Ishikawa (cell line): Measurements from ENCODE around the gene MNT.

Experiments used
- CEBPB ChIP-seq: IDR thresholded peaks from 2 replicates; pipeline ENCODE4 v1.6.1; 2012
- EP300 ChIP-seq: IDR thresholded peaks from 2 replicates; pipeline ENCODE4 v1.6.1; 2012; ENCODE audit warnings: borderline replicate concordance
- TAF1 ChIP-seq: IDR thresholded peaks from 2 replicates; pipeline ENCODE4 v1.6.1; 2012; ENCODE audit warnings: low read depth, mild to moderate bottlenecking
- TEAD4 ChIP-seq: IDR thresholded peaks from 2 replicates; pipeline ENCODE4 v1.6.1; 2012
- TF ChIP-seq, protein P1 (sequence below): IDR thresholded peaks from 2 replicates; pipeline ENCODE4 v1.6.1; 2012
- TF ChIP-seq, protein P2 (sequence below): IDR thresholded peaks from 2 replicates; pipeline ENCODE4 v1.6.1; 2012; ENCODE audit warnings: low read depth, mild to moderate bottlenecking
- TF ChIP-seq, protein P3 (sequence below): IDR thresholded peaks from 2 replicates; pipeline ENCODE4 v1.6.1; 2012

DNA sequence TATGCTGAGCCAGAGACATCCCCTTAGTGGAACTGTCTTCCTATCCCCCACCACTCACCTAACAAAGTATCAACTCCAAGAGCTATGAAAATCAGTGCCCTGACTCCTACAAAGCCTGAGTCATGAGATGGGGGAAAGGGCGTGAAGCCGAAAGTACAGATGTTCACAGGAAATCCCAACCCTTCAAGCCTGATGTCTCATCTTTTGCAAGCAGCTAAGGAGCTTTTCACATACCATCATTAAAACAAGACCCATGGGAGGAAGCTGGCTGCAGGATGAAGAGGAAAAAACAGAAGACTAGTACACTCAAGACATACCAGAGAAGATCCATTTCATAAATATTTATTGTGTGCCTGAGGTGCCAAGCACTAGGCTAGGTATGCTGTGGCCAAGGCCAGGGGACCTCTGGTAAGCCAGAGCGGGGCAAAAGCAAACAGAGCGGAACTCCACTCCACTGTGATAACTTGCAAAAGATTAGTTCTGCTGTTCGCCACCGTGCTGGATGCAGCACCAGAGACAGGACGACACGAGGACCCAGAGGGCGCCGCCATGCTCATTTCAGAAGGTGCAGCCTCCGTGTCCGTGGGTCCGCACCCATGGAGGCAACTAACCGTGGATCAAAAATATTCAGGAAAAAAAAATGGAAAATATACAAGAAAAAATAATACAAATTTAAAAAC is 4.5 kb upstream of the MNT start:
- TF ChIP-seq, protein P1, sequence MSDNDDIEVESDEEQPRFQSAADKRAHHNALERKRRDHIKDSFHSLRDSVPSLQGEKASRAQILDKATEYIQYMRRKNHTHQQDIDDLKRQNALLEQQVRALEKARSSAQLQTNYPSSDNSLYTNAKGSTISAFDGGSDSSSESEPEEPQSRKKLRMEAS: no peak
- TF ChIP-seq TAF1 (no peak), EP300 (no peak), TEAD4 (no peak), CEBPB (no peak)
- TF ChIP-seq, protein P2, sequence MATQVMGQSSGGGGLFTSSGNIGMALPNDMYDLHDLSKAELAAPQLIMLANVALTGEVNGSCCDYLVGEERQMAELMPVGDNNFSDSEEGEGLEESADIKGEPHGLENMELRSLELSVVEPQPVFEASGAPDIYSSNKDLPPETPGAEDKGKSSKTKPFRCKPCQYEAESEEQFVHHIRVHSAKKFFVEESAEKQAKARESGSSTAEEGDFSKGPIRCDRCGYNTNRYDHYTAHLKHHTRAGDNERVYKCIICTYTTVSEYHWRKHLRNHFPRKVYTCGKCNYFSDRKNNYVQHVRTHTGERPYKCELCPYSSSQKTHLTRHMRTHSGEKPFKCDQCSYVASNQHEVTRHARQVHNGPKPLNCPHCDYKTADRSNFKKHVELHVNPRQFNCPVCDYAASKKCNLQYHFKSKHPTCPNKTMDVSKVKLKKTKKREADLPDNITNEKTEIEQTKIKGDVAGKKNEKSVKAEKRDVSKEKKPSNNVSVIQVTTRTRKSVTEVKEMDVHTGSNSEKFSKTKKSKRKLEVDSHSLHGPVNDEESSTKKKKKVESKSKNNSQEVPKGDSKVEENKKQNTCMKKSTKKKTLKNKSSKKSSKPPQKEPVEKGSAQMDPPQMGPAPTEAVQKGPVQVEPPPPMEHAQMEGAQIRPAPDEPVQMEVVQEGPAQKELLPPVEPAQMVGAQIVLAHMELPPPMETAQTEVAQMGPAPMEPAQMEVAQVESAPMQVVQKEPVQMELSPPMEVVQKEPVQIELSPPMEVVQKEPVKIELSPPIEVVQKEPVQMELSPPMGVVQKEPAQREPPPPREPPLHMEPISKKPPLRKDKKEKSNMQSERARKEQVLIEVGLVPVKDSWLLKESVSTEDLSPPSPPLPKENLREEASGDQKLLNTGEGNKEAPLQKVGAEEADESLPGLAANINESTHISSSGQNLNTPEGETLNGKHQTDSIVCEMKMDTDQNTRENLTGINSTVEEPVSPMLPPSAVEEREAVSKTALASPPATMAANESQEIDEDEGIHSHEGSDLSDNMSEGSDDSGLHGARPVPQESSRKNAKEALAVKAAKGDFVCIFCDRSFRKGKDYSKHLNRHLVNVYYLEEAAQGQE: no peak
- TF ChIP-seq, protein P3, sequence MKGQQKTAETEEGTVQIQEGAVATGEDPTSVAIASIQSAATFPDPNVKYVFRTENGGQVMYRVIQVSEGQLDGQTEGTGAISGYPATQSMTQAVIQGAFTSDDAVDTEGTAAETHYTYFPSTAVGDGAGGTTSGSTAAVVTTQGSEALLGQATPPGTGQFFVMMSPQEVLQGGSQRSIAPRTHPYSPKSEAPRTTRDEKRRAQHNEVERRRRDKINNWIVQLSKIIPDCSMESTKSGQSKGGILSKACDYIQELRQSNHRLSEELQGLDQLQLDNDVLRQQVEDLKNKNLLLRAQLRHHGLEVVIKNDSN: no peak
